WTC11 (cell line): ENCODE data around the gene PRKN. TPM values are rescaled to one million over a fixed set of nuclear protein-coding genes. Genes with fewer than 3 reads are reported as not detected.

Source experiments
- ATAC-seq: fragments of 200-7000 bp; cut with Tn5 transposase; 2 replicates; pipeline ENCODE4 v1.10.0; 2021; ENCODE audit warnings: mild to moderate bottlenecking, moderate library complexity
- CTCF ChIA-PET: fragments of 300-600 bp; sonication (Branson Sonifier 250); formaldehyde crosslinking; loops from one replicate; lab custom pipeline; 2021; ENCODE audit warnings: antibody characterized with exemption; lab: Charles Lee
- POLR2A ChIA-PET: fragments of 350-600 bp; sonication (Branson Sonifier 250); formaldehyde crosslinking; loops from one replicate; lab custom pipeline; 2021; ENCODE audit warnings: antibody characterized with exemption; lab: Charles Lee
- DNase-seq: peaks from one replicate; pipeline ENCODE4 v3.0.0; 2021; ENCODE audit warnings: low spot score
- H3K27ac Mint-ChIP-seq: 2 replicates; pipeline ENCODE4 v1.8.0; 2021; ENCODE audit warnings: mixed read lengths
- H3K27me3 Mint-ChIP-seq: 2 replicates; pipeline ENCODE4 v1.8.0; 2021; ENCODE audit warnings: low read depth, mild to moderate bottlenecking, moderate library complexity, mixed read lengths
- H3K36me3 Mint-ChIP-seq: 2 replicates; pipeline ENCODE4 v1.8.0; 2021; ENCODE audit warnings: mixed read lengths
- H3K4me1 Mint-ChIP-seq: 2 replicates; pipeline ENCODE4 v1.8.0; 2022; ENCODE audit warnings: mixed read lengths
- H3K4me3 Mint-ChIP-seq: 2 replicates; pipeline ENCODE4 v1.8.0; 2021; ENCODE audit warnings: mild to moderate bottlenecking, moderate library complexity, mixed read lengths
- H3K9me3 Mint-ChIP-seq: 2 replicates; pipeline ENCODE4 v1.8.0; 2021; ENCODE audit warnings: mixed read lengths
- CBFB ChIP-seq: sonication (generic); formaldehyde crosslinking; IDR thresholded peaks from 2 replicates; pipeline ENCODE4 v1.8.1; 2022; ENCODE audit warnings: mild to moderate bottlenecking, low read depth, missing genetic modification reagents
- ESRRA ChIP-seq: sonication (generic); formaldehyde crosslinking; IDR thresholded peaks from 2 replicates; pipeline ENCODE4 v1.8.1; 2022; ENCODE audit warnings: mild to moderate bottlenecking, missing genetic modification reagents, borderline replicate concordance
- JAZF1 ChIP-seq: fragments of 250-450 bp; sonication (Bioruptor Pico); IDR thresholded peaks from 2 replicates; pipeline ENCODE4 v1.9.0; 2021; ENCODE audit warnings: moderate library complexity, mild to moderate bottlenecking, inconsistent platforms
- MXD4 ChIP-seq: fragments of 250-450 bp; sonication (Bioruptor Pico); IDR thresholded peaks from 2 replicates; pipeline ENCODE4 v1.8.0; 2021; ENCODE audit warnings: mild to moderate bottlenecking, moderate library complexity, borderline replicate concordance
- PRRX2 ChIP-seq: fragments of 250-450 bp; sonication (Bioruptor Pico); IDR thresholded peaks from 2 replicates; pipeline ENCODE4 v1.8.0; 2021; ENCODE audit warnings: mild to moderate bottlenecking
- RORB ChIP-seq: fragments of 250-450 bp; sonication (Bioruptor Pico); IDR thresholded peaks from 2 replicates; pipeline ENCODE4 v1.9.0; 2021; ENCODE audit warnings: mild to moderate bottlenecking
- SP1 ChIP-seq: sonication (generic); formaldehyde crosslinking; conservative IDR thresholded peaks from 2 replicates; pipeline ENCODE4 v1.8.1; 2022; ENCODE audit warnings: missing genetic modification reagents
- ZBTB21 ChIP-seq: sonication (generic); formaldehyde crosslinking; IDR thresholded peaks from 2 replicates; pipeline ENCODE4 v1.8.1; 2023; ENCODE audit warnings: mild to moderate bottlenecking, missing genetic modification reagents, borderline replicate concordance
- ZNF219 ChIP-seq: sonication (generic); formaldehyde crosslinking; IDR thresholded peaks from 2 replicates; pipeline ENCODE4 v1.8.0; 2023; ENCODE audit warnings: missing genetic modification reagents, mild to moderate bottlenecking, borderline replicate concordance
- ZNF232 ChIP-seq: sonication (generic); formaldehyde crosslinking; IDR thresholded peaks from 2 replicates; pipeline ENCODE4 v1.8.0; 2022; ENCODE audit warnings: mild to moderate bottlenecking, missing genetic modification reagents
- ZNF423 ChIP-seq: fragments of 250-450 bp; sonication (Bioruptor Pico); IDR thresholded peaks from 2 replicates; pipeline ENCODE4 v2.1.2; 2022; ENCODE audit warnings: mild to moderate bottlenecking, moderate library complexity
- total RNA-seq: library from RNA; stranded (reverse); gene quantifications from 3 replicates; pipeline ENCODE4 v1.2.3, GENCODE V29; 2021
- TF ChIP-seq, protein P1 (sequence below): sonication (generic); formaldehyde crosslinking; IDR thresholded peaks from 2 replicates; pipeline ENCODE4 v1.8.1; 2023; ENCODE audit warnings: mild to moderate bottlenecking, missing genetic modification reagents, borderline replicate concordance
- TF ChIP-seq, protein P2 (sequence below): sonication (generic); formaldehyde crosslinking; IDR thresholded peaks from 2 replicates; pipeline ENCODE4 v1.8.0; 2022; ENCODE audit warnings: mild to moderate bottlenecking, missing genetic modification reagents
- TF ChIP-seq, protein P3 (sequence below): sonication (generic); formaldehyde crosslinking; IDR thresholded peaks from 2 replicates; pipeline ENCODE4 v1.8.0; 2022; ENCODE audit warnings: mild to moderate bottlenecking, missing genetic modification reagents
- TF ChIP-seq, protein P4 (sequence below): sonication (generic); formaldehyde crosslinking; IDR thresholded peaks from 2 replicates; pipeline ENCODE4 v1.8.1; 2023; ENCODE audit warnings: mild to moderate bottlenecking, moderate library complexity, missing genetic modification reagents
- TF ChIP-seq, protein P5 (sequence below): fragments of 250-450 bp; sonication (Bioruptor Pico); IDR thresholded peaks from 2 replicates; pipeline ENCODE4 v1.9.0; 2021; ENCODE audit warnings: mild to moderate bottlenecking
- TF ChIP-seq, protein P6 (sequence below): fragments of 250-450 bp; sonication (Bioruptor Pico); IDR thresholded peaks from 2 replicates; pipeline ENCODE4 v1.9.0; 2021; ENCODE audit warnings: moderate library complexity, mild to moderate bottlenecking, inconsistent platforms, borderline replicate concordance

Gene PRKN
- total RNA-seq, 1 experiment from 2014 or later = 0.59 TPM

DNA sequence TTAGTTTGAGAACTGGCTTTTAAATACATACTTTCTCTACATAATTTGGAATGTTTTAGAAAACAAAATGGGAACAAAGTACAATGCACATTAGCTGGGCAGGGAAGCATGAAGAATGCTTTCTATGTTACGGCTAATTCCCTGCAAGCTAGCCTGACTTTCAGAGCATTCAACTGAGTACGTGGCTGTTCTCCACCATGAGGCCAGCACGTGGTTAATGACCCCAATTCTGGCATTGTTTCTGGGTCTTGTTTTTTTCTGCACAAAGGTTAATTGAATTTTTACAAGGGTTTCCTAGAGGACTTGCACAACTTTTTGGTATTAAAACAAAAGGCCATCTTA lies 1245.1 kb downstream of the PRKN start:
- Mint-ChIP-seq H3K9me3 (no peaks in the 10 kb centered on the region), H3K4me1 (peaks cover 13% of the 10 kb centered on the region)
- TF ChIP-seq, protein P1, sequence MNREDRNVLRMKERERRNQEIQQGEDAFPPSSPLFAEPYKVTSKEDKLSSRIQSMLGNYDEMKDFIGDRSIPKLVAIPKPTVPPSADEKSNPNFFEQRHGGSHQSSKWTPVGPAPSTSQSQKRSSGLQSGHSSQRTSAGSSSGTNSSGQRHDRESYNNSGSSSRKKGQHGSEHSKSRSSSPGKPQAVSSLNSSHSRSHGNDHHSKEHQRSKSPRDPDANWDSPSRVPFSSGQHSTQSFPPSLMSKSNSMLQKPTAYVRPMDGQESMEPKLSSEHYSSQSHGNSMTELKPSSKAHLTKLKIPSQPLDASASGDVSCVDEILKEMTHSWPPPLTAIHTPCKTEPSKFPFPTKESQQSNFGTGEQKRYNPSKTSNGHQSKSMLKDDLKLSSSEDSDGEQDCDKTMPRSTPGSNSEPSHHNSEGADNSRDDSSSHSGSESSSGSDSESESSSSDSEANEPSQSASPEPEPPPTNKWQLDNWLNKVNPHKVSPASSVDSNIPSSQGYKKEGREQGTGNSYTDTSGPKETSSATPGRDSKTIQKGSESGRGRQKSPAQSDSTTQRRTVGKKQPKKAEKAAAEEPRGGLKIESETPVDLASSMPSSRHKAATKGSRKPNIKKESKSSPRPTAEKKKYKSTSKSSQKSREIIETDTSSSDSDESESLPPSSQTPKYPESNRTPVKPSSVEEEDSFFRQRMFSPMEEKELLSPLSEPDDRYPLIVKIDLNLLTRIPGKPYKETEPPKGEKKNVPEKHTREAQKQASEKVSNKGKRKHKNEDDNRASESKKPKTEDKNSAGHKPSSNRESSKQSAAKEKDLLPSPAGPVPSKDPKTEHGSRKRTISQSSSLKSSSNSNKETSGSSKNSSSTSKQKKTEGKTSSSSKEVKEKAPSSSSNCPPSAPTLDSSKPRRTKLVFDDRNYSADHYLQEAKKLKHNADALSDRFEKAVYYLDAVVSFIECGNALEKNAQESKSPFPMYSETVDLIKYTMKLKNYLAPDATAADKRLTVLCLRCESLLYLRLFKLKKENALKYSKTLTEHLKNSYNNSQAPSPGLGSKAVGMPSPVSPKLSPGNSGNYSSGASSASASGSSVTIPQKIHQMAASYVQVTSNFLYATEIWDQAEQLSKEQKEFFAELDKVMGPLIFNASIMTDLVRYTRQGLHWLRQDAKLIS (CRISPR knock-in tag) = no peak
- TF ChIP-seq MXD4 (CRISPR knock-in tag) (no peak), ESRRA (CRISPR knock-in tag) (no peak), CBFB (no peak), ZBTB21 (CRISPR knock-in tag) (no peak), JAZF1 (CRISPR knock-in tag) (no peak), RORB (CRISPR knock-in tag) (no peak), SP1 (CRISPR knock-in tag) (no peak), ZNF219 (CRISPR knock-in tag) (no peak), ZNF232 (CRISPR knock-in tag) (no peak), ZNF423 (CRISPR knock-in tag) (no peak), PRRX2 (CRISPR knock-in tag) (no peak)
- TF ChIP-seq, protein P2, sequence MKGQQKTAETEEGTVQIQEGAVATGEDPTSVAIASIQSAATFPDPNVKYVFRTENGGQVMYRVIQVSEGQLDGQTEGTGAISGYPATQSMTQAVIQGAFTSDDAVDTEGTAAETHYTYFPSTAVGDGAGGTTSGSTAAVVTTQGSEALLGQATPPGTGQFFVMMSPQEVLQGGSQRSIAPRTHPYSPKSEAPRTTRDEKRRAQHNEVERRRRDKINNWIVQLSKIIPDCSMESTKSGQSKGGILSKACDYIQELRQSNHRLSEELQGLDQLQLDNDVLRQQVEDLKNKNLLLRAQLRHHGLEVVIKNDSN (CRISPR knock-in tag) = no peak
- TF ChIP-seq, protein P3, sequence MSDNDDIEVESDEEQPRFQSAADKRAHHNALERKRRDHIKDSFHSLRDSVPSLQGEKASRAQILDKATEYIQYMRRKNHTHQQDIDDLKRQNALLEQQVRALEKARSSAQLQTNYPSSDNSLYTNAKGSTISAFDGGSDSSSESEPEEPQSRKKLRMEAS = no peak
- TF ChIP-seq, protein P4, sequence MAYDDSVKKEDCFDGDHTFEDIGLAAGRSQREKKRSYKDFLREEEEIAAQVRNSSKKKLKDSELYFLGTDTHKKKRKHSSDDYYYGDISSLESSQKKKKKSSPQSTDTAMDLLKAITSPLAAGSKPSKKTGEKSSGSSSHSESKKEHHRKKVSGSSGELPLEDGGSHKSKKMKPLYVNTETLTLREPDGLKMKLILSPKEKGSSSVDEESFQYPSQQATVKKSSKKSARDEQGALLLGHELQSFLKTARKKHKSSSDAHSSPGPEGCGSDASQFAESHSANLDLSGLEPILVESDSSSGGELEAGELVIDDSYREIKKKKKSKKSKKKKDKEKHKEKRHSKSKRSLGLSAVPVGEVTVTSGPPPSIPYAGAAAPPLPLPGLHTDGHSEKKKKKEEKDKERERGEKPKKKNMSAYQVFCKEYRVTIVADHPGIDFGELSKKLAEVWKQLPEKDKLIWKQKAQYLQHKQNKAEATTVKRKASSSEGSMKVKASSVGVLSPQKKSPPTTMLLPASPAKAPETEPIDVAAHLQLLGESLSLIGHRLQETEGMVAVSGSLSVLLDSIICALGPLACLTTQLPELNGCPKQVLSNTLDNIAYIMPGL (CRISPR knock-in tag) = no peak
- TF ChIP-seq, protein P5, sequence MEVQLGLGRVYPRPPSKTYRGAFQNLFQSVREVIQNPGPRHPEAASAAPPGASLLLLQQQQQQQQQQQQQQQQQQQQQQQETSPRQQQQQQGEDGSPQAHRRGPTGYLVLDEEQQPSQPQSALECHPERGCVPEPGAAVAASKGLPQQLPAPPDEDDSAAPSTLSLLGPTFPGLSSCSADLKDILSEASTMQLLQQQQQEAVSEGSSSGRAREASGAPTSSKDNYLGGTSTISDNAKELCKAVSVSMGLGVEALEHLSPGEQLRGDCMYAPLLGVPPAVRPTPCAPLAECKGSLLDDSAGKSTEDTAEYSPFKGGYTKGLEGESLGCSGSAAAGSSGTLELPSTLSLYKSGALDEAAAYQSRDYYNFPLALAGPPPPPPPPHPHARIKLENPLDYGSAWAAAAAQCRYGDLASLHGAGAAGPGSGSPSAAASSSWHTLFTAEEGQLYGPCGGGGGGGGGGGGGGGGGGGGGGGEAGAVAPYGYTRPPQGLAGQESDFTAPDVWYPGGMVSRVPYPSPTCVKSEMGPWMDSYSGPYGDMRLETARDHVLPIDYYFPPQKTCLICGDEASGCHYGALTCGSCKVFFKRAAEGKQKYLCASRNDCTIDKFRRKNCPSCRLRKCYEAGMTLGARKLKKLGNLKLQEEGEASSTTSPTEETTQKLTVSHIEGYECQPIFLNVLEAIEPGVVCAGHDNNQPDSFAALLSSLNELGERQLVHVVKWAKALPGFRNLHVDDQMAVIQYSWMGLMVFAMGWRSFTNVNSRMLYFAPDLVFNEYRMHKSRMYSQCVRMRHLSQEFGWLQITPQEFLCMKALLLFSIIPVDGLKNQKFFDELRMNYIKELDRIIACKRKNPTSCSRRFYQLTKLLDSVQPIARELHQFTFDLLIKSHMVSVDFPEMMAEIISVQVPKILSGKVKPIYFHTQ = no peak
- TF ChIP-seq, protein P6, sequence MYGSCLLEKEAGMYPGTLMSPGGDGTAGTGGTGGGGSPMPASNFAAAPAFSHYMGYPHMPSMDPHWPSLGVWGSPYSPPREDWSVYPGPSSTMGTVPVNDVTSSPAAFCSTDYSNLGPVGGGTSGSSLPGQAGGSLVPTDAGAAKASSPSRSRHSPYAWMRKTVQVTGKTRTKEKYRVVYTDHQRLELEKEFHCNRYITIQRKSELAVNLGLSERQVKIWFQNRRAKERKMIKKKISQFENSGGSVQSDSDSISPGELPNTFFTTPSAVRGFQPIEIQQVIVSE (CRISPR knock-in tag) = no peak
- TF ChIP-seq, all 79 proteins: peak for 0

More for the DNA sequence above, 1245.1 kb downstream of the PRKN start:
- ATAC-seq = no peak
- ChIA-PET CTCF (interaction anchor here (1.6 kb wide), 1 partner anchor 16 kb away, joined by 4 read pairs; no protein-coding TSS in a partner anchor), POLR2A (interaction anchor here (0.5 kb wide), 1 partner anchor 748 kb away, joined by 3 read pairs; no protein-coding TSS in a partner anchor)
- Mint-ChIP-seq H3K27me3 (no peaks in the 10 kb centered on the region; the same call in 1 of the 2 replicates), H3K27ac (no peak overlapping the region), H3K36me3 (no peaks in the 10 kb centered on the region), H3K4me3 (no peak overlapping the region)
- no peak for DNase-seq
